Amygdala (tissue), 56 donors: ENCODE measurements around the gene ESR2.
A peak's percentile ranks its signal among the peaks of the same experiment; 100 is the strongest.
"Not testable (repeated sequence)": the region's sequence is repeated elsewhere in the genome, so short reads cannot be mapped to it uniquely, and the experiment has no call there.

Experiments
- DNase-seq, 56 donors: peaks; one replicate each; lab custom pipeline; 2025; lab: John Stamatoyannopoulos, UW

The ESR2 gene

GRCh38 chr14:64293976-64294671 lies at the start of gene ESR2:
TSS of gene ESR2 (minus strand) at chr14:64294371. CDS start at chr14:64282985, 11,386 bp downstream.
- peak in 5 of 56 donors; percentile 2 to 28 (median 5) for DNase-seq

GRCh38 chr14:64340560-64341196 lies 46.5 kb upstream of the ESR2 start:
- DNase-seq: no peak

- DNase-seq: peak; percentile 56 to 98 (median 91)
These were observed 44.6 kb upstream of the ESR2 start for GRCh38 chr14:64338616-64339316.

GRCh38 chr14:64337888-64338615 lies 43.9 kb upstream of the ESR2 start:
- peak in 48 of 56 donors; percentile 5 to 94 (median 44) for DNase-seq

GRCh38 chr14:64329149-64329548 lies 35.0 kb upstream of the ESR2 start:
- DNase-seq: no peak

GRCh38 chr14:64326502-64326901 lies 32.3 kb upstream of the ESR2 start:
- no peak for DNase-seq

GRCh38 chr14:64324895-64325294 lies 30.7 kb upstream of the ESR2 start:
- no peak for DNase-seq

GRCh38 chr14:64324461-64324860 lies 30.3 kb upstream of the ESR2 start:
- DNase-seq: no peak

GRCh38 chr14:64320362-64320761 lies 26.2 kb upstream of the ESR2 start:
- not testable (repeated sequence) for DNase-seq

- DNase-seq: not testable (repeated sequence)
These were observed 24.5 kb upstream of the ESR2 start for GRCh38 chr14:64318695-64319094.

- peak in 1 of 56 donors; percentile 40 for DNase-seq
These were observed 9.3 kb upstream of the ESR2 start for GRCh38 chr14:64303471-64303917.

- no peak for DNase-seq
These were observed 4.6 kb upstream of the ESR2 start for GRCh38 chr14:64298773-64299172.

- peak in 8 of 56 donors; percentile 4 to 20 (median 7) for DNase-seq
These were observed 2.4 kb upstream of the ESR2 start for GRCh38 chr14:64296561-64296960.

GRCh38 chr14:64294672-64295413 lies 672 bp upstream of the ESR2 start:
- DNase-seq: peak in 31 of 56 donors; percentile 2 to 75 (median 26)

GRCh38 chr14:64292197-64292596 lies 2.0 kb downstream of the ESR2 start:
- DNase-seq: no peak

- DNase-seq: no peak
These were observed 4.6 kb downstream of the ESR2 start for GRCh38 chr14:64289571-64289970.

- DNase-seq: no peak
These were observed 12.4 kb downstream of the ESR2 start for GRCh38 chr14:64281805-64282204.

GRCh38 chr14:64279704-64280668 lies 14.2 kb downstream of the ESR2 start:
- no peak for DNase-seq

- DNase-seq: no peak
These were observed 15.7 kb downstream of the ESR2 start for GRCh38 chr14:64278458-64278857.
